ENCODE data around the gene PTGES2.
"Not testable (repeated sequence)": the region's sequence is repeated elsewhere in the genome, so short reads cannot be mapped to it uniquely, and the experiment has no call there.

Gene PTGES2

DNA sequence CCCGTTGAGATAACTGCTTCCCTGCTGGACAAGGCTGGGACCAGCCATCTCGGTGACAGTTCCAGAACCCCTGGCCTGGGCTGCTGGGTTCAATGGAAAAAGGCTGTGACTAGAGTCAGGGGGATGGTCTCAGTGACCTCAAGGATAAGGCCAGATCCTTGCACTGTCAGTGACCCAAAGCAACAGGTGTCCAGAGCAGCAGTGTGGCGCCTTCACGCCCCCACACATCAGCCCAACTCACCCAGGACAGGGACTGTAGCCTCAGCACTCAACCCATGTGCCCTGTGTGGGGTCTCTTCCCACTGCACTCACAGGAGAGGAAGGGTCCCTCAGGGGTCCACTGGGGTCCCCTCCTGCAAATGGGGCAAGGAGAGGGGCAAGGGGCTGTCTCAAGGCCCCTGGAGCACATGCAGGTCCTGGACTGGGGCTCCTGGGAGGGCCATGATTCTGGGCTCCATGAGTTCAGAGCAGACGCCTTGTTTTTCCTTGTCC lies 21.0 kb upstream of the PTGES2 start:
- no peak for ATAC-seq
- no peak overlapping the region for H3K27ac Mint-ChIP-seq
- H3K36me3 Mint-ChIP-seq (ENCODE audit: low read depth): no peaks in the 10 kb centered on the region

GRCh38 chr9:128146591-128147120 lies 19.1 kb upstream of the PTGES2 start:
- Mint-ChIP-seq H3K4me3 (no peak overlapping the region), H3K27ac (no peak overlapping the region)

More for the DNA sequence above, 21.0 kb upstream of the PTGES2 start:
- no peaks in the 10 kb centered on the region for H3K27me3 Mint-ChIP-seq
- no peaks in the 10 kb centered on the region for H3K9me3 Mint-ChIP-seq
- no peaks in the 10 kb centered on the region for H3K4me1 Mint-ChIP-seq
- no peak overlapping the region for H3K4me3 Mint-ChIP-seq
- DNase-seq: no peak

GRCh38 chr9:128145951-128146351 lies 18.4 kb upstream of the PTGES2 start:
- H3K4me1 Mint-ChIP-seq: peaks cover 3% of the 10 kb centered on the region
- no peaks in the 10 kb centered on the region for H3K9me3 Mint-ChIP-seq
- ATAC-seq: no peak

More at GRCh38 chr9:128146591-128147120, 19.1 kb upstream of the PTGES2 start:
- ATAC-seq (no peak), DNase-seq (no peak)
- H3K4me1 Mint-ChIP-seq: peaks cover 3% of the 10 kb centered on the region
- no peaks in the 10 kb centered on the region for H3K9me3 Mint-ChIP-seq
- H3K27me3 Mint-ChIP-seq: no peaks in the 10 kb centered on the region
- H3K36me3 Mint-ChIP-seq (ENCODE audit: low read depth): no peaks in the 10 kb centered on the region

DNA sequence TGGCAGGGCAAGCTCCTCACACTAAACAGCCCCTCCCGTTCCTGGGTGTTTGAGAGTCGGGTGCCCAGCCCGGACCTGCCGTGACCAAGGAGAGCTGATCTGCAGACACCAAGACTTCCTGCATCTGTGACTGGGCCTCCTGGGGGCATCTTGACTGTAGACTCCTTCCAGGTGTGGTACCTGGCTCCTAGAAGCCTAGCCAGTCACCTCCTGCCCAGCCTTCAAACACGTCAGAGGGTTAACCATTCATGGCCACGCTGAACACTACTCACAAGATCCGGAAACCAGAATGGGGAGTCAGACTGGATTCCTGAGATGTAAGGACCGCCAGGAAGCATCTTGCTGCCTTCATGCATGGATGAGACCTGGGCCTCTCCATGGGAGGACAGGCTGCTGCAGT lies 18.0 kb upstream of the PTGES2 start:
- ATAC-seq (no peak), DNase-seq (no peak)
- Mint-ChIP-seq H3K9me3 (no peaks in the 10 kb centered on the region), H3K4me1 (peaks cover 3% of the 10 kb centered on the region), H3K36me3 (ENCODE audit: low read depth) (no peaks in the 10 kb centered on the region), H3K27me3 (no peaks in the 10 kb centered on the region), H3K27ac (no peak overlapping the region), H3K4me3 (no peak overlapping the region)

More at GRCh38 chr9:128145951-128146351, 18.4 kb upstream of the PTGES2 start:
- Mint-ChIP-seq H3K36me3 (ENCODE audit: low read depth) (no peaks in the 10 kb centered on the region), H3K4me3 (no peak overlapping the region), H3K27me3 (no peaks in the 10 kb centered on the region), H3K27ac (no peak overlapping the region)
- no peak for DNase-seq

GRCh38 chr9:128144239-128145181 lies 17.0 kb upstream of the PTGES2 start:
- no peaks in the 10 kb centered on the region for H3K27me3 Mint-ChIP-seq

DNA sequence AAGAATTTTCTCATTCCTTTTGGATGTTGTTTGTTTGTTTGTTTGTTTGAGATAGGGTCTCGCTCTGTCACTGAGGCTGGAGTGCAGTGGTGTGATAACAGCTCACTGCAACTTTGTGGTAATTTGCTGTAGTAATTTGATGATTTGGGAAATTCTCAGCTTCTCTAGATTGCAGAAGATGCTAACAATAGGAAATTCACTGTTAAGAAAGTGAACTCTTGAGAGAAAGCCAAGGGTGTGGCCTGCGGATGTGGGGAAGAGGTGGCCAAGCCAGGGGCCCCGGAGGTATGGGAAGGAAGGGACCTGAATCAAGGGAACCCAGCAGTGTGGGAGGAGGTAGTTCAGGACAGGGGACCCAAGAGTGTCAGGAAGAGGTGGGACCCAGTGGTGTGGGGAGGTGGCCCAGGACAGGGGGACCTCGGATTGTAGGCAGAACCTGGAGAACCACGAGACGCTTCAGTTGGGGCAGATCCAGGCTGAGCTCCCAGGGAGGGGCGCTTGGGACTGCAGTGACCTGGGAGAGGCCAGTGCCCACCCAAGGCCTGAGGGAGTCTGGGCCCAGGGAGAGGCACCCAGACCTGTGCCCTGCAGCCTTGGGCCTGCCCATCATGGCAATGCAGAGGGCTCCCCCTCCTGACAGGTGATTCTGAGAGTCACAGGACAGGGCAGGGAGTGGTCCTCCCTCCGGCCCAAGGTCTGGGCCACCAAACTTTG lies 16.2 kb upstream of the PTGES2 start:
- no peak overlapping the region for H3K4me3 Mint-ChIP-seq

More at GRCh38 chr9:128144239-128145181, 17.0 kb upstream of the PTGES2 start:
- Mint-ChIP-seq H3K4me1 (peaks cover 3% of the 10 kb centered on the region), H3K4me3 (no peak overlapping the region), H3K9me3 (no peaks in the 10 kb centered on the region), H3K36me3 (ENCODE audit: low read depth) (no peaks in the 10 kb centered on the region), H3K27ac (no peak overlapping the region)
- DNase-seq: no peak
- no peak for ATAC-seq

DNA sequence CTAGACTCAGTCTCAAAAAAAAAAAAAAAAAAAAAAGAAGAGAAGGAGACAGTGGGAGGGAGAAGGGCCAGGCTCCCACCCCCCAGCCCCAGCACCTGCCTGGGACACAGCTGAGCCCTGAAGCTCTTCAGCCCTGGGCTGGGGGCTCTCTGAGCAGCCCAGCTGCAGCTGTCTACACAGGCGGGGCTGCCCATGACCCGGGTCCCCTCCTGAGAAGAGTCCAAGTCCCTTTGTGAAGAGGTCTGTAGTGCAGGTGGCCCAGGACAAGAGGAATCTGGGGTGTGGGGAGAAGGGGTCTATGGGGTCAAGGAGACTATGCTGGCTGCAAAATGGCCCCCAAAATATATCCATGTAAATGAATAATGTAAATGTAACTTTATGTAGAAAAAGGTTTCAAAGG lies 15.1 kb upstream of the PTGES2 start:
- H3K9me3 Mint-ChIP-seq: no peaks in the 10 kb centered on the region
- H3K4me3 Mint-ChIP-seq: no peak overlapping the region
- DNase-seq: no peak
- ATAC-seq: no peak
- peaks cover 3% of the 10 kb centered on the region for H3K4me1 Mint-ChIP-seq
- H3K36me3 Mint-ChIP-seq (ENCODE audit: low read depth): no peaks in the 10 kb centered on the region
- H3K27me3 Mint-ChIP-seq: no peaks in the 10 kb centered on the region
- H3K27ac Mint-ChIP-seq: no peak overlapping the region

More for the DNA sequence above, 16.2 kb upstream of the PTGES2 start:
- peaks cover 3% of the 10 kb centered on the region for H3K4me1 Mint-ChIP-seq
- no peaks in the 10 kb centered on the region for H3K9me3 Mint-ChIP-seq
- DNase-seq (no peak), ATAC-seq (no peak)
- H3K27ac Mint-ChIP-seq: no peak overlapping the region
- no peaks in the 10 kb centered on the region for H3K36me3 Mint-ChIP-seq (ENCODE audit: low read depth)
- no peaks in the 10 kb centered on the region for H3K27me3 Mint-ChIP-seq

GRCh38 chr9:128142061-128142460 lies 14.5 kb upstream of the PTGES2 start:
- Mint-ChIP-seq H3K4me1 (peaks cover 3% of the 10 kb centered on the region), H3K27me3 (no peaks in the 10 kb centered on the region), H3K4me3 (no peak overlapping the region), H3K9me3 (no peaks in the 10 kb centered on the region), H3K36me3 (ENCODE audit: low read depth) (no peaks in the 10 kb centered on the region), H3K27ac (no peak overlapping the region)
- DNase-seq (no peak), ATAC-seq (peak; percentile 47)

DNA sequence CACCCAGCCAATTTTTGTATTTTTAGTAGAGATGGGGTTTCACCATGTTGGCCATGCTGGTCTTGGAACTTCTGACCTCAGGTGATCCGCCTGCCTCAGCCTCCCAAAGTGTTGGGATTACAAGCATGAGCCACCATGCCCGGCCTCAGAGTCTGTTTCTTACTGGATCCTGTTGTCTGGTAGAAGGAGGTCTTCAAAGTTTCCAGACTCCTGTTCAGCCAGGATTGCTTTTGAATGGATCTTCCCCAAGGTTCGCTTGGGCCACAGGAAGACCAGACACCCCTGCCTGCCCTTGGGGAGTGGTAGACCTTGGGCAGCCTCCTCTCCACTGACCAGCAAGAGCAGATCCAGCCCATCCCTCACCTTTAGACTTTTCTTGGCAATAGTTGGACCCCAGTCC lies 14.1 kb upstream of the PTGES2 start:
- Mint-ChIP-seq H3K4me1 (peaks cover 3% of the 10 kb centered on the region), H3K9me3 (no peaks in the 10 kb centered on the region), H3K4me3 (no peak overlapping the region), H3K27ac (no peak overlapping the region), H3K27me3 (no peaks in the 10 kb centered on the region), H3K36me3 (ENCODE audit: low read depth) (no peaks in the 10 kb centered on the region)
- no peak for DNase-seq
- no peak for ATAC-seq

- no peak for ATAC-seq
- H3K36me3 Mint-ChIP-seq (ENCODE audit: low read depth): no peaks in the 10 kb centered on the region
Measured at GRCh38 chr9:128139621-128140020, 12.1 kb upstream of the PTGES2 start.

DNA sequence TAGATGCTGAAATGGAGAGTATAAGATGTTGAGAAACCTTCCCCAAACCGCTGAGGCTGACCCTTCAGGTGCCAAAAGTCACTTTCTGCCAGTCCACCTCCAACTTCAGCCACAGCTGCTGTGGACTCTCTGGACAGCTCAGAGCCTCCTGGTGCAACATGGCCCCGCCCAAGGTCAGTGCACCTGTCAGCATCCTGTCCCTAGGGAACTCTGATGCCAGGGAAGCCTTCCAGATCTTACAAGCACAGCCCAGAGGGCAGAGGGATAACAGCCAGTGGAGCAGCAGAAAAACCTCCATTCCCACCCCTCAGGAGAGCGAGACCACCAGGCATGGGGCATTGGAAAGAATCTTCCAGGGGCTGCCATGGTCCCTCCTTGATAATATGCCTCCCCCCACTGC lies 10.5 kb upstream of the PTGES2 start:
- Mint-ChIP-seq H3K27me3 (peaks cover 2% of the 10 kb centered on the region), H3K27ac (no peak overlapping the region), H3K4me3 (no peak overlapping the region), H3K36me3 (ENCODE audit: low read depth) (no peaks in the 10 kb centered on the region), H3K9me3 (no peaks in the 10 kb centered on the region), H3K4me1 (peaks cover 5% of the 10 kb centered on the region)
- ATAC-seq (no peak), DNase-seq (no peak)

More at GRCh38 chr9:128139621-128140020, 12.1 kb upstream of the PTGES2 start:
- no peaks in the 10 kb centered on the region for H3K27me3 Mint-ChIP-seq
- peaks cover 5% of the 10 kb centered on the region for H3K4me1 Mint-ChIP-seq
- no peak for DNase-seq
- H3K4me3 Mint-ChIP-seq: no peak overlapping the region
- H3K9me3 Mint-ChIP-seq: no peaks in the 10 kb centered on the region
- no peak overlapping the region for H3K27ac Mint-ChIP-seq

DNA sequence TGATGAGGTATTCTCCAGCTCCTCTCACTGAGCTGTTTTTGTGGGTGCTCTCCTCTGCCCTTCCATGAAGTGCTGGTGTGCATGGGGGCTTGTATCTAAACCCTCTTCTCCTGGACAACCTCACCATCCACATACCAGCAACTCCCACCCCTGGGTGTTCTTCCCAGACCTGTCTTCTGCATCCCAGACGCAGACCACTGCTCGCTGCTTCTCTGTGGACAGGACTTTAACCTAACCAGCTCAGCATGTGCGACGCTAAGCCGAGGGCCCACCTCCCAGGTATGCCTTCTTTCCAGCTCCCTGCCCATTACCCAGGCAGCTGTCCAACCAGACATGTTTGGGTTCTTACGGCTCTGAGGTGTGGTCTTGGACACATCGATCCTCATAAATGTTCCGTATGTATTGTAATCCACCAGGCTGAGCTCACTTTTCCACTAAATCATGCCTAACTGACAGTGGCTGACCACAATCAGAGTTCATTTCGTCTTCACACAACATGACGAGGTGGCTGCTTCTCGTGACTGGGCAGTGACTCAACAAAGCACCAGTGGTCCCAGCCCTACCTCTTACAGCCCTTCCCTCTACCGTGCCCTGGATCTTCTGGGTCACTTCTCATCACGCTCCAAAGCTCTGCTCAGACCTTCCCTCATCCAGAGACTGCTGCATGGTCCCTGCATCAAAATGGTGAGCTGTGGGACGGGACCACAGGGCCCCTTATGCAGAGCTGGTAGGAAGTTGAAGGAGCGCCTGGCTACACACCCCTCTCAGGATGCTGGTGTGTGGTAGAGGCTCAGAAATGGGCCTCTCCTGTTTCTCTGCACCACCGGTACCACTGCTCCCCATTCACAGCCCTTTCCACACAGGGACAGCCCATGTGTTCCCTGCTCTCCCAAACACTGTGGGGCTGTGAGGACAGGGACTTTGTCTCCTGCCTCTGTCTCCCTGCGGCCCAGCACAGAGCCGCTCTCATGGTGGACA lies 9.6 kb upstream of the PTGES2 start:
- H3K27ac Mint-ChIP-seq: peak overlapping the region; percentile 27
- no peak for ATAC-seq
- peaks cover 7% of the 10 kb centered on the region for H3K27me3 Mint-ChIP-seq
- H3K4me1 Mint-ChIP-seq: peaks cover 4% of the 10 kb centered on the region
- DNase-seq: no peak
- no peaks in the 10 kb centered on the region for H3K36me3 Mint-ChIP-seq (ENCODE audit: low read depth)
- no peak overlapping the region for H3K4me3 Mint-ChIP-seq
- no peaks in the 10 kb centered on the region for H3K9me3 Mint-ChIP-seq

DNA sequence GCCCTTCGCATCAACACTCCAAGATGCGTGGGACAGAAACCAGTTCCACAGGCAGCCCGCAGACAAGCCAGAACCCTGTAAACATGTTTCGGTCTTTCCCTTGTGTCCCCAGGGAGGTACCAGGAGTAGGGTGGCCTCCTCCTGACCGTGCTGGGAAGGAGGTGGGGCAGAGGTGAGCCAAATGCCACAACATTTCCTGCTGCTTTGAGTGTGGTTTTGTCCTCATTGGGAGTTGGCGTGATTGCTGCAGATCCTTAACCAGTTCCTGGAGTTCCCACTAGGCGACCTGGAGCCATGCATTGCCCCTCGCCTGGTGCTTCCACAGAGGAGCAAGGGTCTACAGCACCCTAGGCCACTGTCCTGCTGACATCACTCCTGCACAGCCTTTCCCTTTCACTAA lies 8.0 kb upstream of the PTGES2 start:
- not testable (repeated sequence) for H3K9me3 Mint-ChIP-seq; DNase-seq; H3K27ac Mint-ChIP-seq; H3K4me3 Mint-ChIP-seq; ATAC-seq; H3K4me1 Mint-ChIP-seq; H3K36me3 Mint-ChIP-seq (ENCODE audit: low read depth); H3K27me3 Mint-ChIP-seq

- not testable (repeated sequence) for H3K27ac Mint-ChIP-seq; H3K36me3 Mint-ChIP-seq (ENCODE audit: low read depth); H3K27me3 Mint-ChIP-seq; DNase-seq; H3K9me3 Mint-ChIP-seq; ATAC-seq; H3K4me3 Mint-ChIP-seq
- peaks cover 14% of the 10 kb centered on the region for H3K4me1 Mint-ChIP-seq
Measured at GRCh38 chr9:128132139-128132538, 4.6 kb upstream of the PTGES2 start.
